HFFc6 (cell line): ENCODE measurements around the gene LMNB1. TPM values are rescaled to one million over a fixed set of nuclear protein-coding genes. Genes with fewer than 3 reads are reported as not detected.

Experiments
- DNase-seq: peaks from one replicate; pipeline ENCODE4 v3.0.0-alpha.2; 2018
- H3K27ac Mint-ChIP-seq: 2 replicates; pipeline ENCODE4 v1.8.0; 2020; ENCODE audit warnings: mild to moderate bottlenecking, mixed read lengths
- H3K27me3 Mint-ChIP-seq: 2 replicates; pipeline ENCODE4 v1.8.0; 2021; ENCODE audit warnings: mild to moderate bottlenecking, moderate library complexity, mixed read lengths; ENCODE audit not compliant: insufficient read depth
- H3K36me3 Mint-ChIP-seq: 2 replicates; pipeline ENCODE4 v1.8.0; 2021; ENCODE audit warnings: low read depth, mixed read lengths
- H3K4me1 Mint-ChIP-seq: 2 replicates; pipeline ENCODE4 v1.8.0; 2020; ENCODE audit warnings: low read depth, mixed read lengths
- H3K4me3 Mint-ChIP-seq: 2 replicates; pipeline ENCODE4 v1.8.0; 2020; ENCODE audit warnings: mild to moderate bottlenecking, moderate library complexity, mixed read lengths
- H3K9me3 Mint-ChIP-seq: 2 replicates; pipeline ENCODE4 v1.8.0; 2020; ENCODE audit warnings: mild to moderate bottlenecking, mixed read lengths
- CTCF ChIP-seq: fragments of 200-600 bp; sonication (generic); IDR thresholded peaks from 2 replicates; pipeline ENCODE4 v1.5.0; 2021; ENCODE audit warnings: antibody characterized with exemption, mild to moderate bottlenecking
- total RNA-seq, 6 experiments: library from RNA; stranded (reverse); fragmentation: NEBNext Ultra II Directional; extraction: Animal tissue kit (Norgen Biotek cat#: 25700); gene quantifications; 2 replicates in 1 of 6; 3 replicates in 5 of 6; pipeline ENCODE4 v1.2.3, GENCODE V29; 2021

The LMNB1 gene
- total RNA-seq, 6 experiments from 2014 or later: 26.2 to 55.4 (median 51.0) TPM

- H3K36me3 Mint-ChIP-seq: no peaks in the 10 kb centered on the region; the same call in 1 of the 2 replicates
- peaks cover 23% of the 10 kb centered on the region for H3K4me1 Mint-ChIP-seq
- peak overlapping the region; percentile 2; the same call in 1 of the 2 replicates for H3K4me3 Mint-ChIP-seq
- TF ChIP-seq CTCF: no peak
- no peaks in the 10 kb centered on the region; the same call in 1 of the 2 replicates for H3K27me3 Mint-ChIP-seq
- DNase-seq: no peak
- H3K9me3 Mint-ChIP-seq: no peaks in the 10 kb centered on the region
- peak overlapping the region; percentile 40; the same call in 1 of the 2 replicates for H3K27ac Mint-ChIP-seq
Measured at GRCh38 chr5:126883564-126884245, 106.8 kb downstream of the LMNB1 start.

GRCh38 chr5:126884269-126884819, 107.4 kb downstream of the LMNB1 start:
- Mint-ChIP-seq H3K36me3 (no peaks in the 10 kb centered on the region; the same call in 1 of the 2 replicates), H3K4me1 (peaks cover 23% of the 10 kb centered on the region), H3K9me3 (no peaks in the 10 kb centered on the region), H3K4me3 (peak overlapping the region; percentile 2; the same call in 1 of the 2 replicates), H3K27me3 (no peaks in the 10 kb centered on the region; the same call in 1 of the 2 replicates), H3K27ac (peak overlapping the region; percentile 40)
- no peak for TF ChIP-seq CTCF
- DNase-seq: peak; percentile 91

Other genes with a start within 250 kb of the LMNB1 start
- gene ALDH7A1, start 181.9 kb upstream of the LMNB1 start, total RNA-seq: 10 to 100 TPM; 81.1 to 99.9 (median 90.6) TPM
- gene PHAX, start 176.2 kb upstream of the LMNB1 start, total RNA-seq: 10 to 100 TPM; 48.2 to 70.8 (median 67.0) TPM